GM21619 (cell line): Measurements from ENCODE around the gene CEBPB.

Source experiments
- ATAC-seq: cut with Tn5 transposase; IDR thresholded peaks from one replicate; pipeline ENCODE4 v1.9.1; 2021; ENCODE audit not compliant: unreplicated experiment

CEBPB gene

GRCh38 chr20:50226093-50226974 is 35.7 kb downstream of the CEBPB start:
- no peak for ATAC-seq

GRCh38 chr20:50227506-50227905 is 36.9 kb downstream of the CEBPB start:
- ATAC-seq, result no peak

DNA sequence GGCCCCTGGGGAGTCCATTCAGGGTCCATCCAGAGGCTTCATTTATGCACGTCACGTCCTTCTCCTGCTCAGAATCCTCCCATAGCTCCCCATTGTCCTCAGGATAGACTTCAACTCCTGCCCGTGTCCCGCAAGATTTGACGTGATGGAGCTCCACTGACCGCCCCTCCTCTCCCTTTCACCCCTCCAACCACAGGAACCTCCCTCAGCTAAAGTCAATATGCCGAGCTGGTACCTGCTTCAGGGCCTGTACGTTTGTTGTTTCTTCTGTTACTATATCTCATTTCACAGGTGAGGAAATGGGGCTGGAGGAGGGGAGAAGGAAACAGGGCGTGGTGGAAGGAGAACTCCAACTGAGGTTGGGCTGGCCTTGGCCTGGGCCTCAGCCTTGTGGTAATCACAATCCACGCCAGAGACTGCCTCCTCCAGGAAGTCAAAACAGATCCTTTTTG is 38.6 kb downstream of the CEBPB start:
- no peak for ATAC-seq

- ATAC-seq, result no peak
Measured at GRCh38 chr20:50230184-50230583, 39.6 kb downstream of the CEBPB start.

GRCh38 chr20:50230871-50231560 is 40.4 kb downstream of the CEBPB start:
- ATAC-seq, result no peak

- no peak for ATAC-seq
Measured at GRCh38 chr20:50231854-50232253, 41.2 kb downstream of the CEBPB start.

DNA sequence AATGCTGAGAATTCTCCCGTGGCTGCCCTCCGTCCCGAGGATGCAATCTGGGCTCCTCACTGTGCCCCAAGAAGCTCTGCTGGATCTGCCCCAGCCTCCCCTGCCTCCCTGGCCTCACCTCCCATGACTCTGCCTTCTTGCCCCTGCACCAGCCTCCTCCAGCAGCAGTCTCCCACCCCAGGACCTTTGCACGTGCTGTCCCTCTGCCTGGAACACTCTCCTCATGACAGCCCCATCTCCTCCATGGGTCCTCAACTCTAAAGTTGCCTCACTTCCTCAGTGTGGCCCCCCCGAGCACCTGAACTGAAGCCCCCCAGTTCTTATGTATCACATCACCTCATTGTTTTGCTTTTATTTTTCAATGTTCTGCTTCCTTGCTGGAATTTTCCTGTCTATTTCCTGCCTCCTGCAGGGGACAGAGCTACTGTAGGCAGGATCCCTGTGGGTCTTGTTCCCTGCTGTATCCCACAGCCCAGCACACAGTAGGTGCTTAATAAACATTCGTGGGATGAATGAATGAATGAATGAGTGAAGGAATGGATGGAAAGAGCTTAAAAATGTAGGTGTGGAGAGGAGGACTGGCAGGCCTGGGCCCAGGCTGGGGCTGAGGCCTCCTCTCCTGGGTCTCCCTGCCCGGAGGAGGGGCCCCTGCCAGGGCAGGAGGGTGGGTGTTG is 42.2 kb downstream of the CEBPB start:
- ATAC-seq, result no peak

GRCh38 chr20:50233325-50234212 is 42.9 kb downstream of the CEBPB start:
- no peak for ATAC-seq

DNA sequence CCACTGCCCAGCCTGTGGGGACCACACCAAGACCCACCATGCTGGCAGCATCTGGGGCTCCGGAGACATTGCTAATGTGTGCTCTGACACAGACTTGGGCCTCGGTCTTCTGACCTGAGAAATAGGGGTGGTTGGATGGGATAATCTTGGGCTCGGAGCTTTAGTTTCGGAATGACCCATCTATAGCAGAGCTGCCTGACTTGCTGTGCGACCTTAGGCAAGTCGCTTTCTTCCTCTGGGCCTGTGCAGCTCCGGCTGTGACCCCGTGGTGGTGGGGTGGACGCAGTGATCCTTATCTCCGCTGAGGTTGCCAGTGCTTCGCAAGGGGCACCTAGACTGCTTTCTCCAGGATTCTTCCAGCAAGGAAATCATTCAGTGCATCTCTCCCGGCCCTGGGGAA is 43.7 kb downstream of the CEBPB start:
- ATAC-seq, result no peak

DNA sequence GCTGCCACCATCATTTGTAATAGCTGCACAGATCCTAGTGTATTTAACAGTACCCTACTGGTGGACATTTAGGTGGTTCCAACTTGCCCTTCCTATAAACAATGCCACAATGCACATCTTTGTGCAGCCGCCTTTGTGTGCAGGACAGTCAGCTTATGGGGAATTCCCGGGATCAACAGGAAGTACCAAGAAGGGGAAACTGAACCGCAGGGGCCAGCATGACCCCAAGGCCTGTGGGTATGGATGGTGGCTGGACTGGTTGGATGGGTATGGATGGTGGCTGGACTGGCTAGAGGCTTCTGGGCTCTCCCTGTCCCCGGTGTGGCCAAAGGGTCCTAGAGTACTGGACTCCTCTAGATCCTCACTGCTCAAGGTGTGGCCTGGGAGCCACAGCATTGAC is 46.7 kb downstream of the CEBPB start:
- ATAC-seq, result no peak

DNA sequence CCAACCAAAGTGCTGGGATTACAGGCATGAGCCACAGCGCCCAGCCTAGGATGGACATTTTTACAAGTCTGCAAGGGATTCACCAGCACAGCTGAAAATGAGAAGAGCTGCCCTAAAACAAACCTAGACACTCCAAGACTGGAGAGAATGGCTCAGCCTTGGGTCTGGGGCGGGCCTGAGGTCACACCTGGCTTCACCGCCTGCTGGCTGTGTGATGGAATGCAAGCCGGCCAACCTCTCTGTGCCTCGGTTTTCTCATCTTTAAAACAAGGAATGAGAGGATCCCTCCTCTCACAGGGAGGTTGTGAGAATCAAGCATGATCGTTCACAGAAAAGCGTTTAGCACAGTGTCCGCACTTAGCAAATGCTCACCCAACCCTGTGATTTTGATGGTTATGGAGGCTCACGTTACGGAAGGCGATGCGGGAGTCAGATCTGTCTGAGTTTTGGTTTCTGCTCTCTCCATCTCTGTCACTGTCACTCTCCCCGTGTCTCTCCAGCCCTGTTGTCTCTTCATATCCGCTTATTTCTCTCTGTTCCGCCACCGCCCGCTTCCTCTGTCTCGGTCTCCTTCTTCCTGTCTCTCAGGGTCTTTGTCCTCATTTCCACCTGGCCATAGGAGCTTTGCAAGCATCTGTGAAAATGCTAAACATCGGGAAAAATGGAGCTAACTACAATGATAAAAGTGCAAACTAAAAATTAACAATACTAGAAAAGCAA is 47.6 kb downstream of the CEBPB start:
- no peak for ATAC-seq

- ATAC-seq, result no peak
Measured at GRCh38 chr20:50240092-50240491, 49.5 kb downstream of the CEBPB start.

DNA sequence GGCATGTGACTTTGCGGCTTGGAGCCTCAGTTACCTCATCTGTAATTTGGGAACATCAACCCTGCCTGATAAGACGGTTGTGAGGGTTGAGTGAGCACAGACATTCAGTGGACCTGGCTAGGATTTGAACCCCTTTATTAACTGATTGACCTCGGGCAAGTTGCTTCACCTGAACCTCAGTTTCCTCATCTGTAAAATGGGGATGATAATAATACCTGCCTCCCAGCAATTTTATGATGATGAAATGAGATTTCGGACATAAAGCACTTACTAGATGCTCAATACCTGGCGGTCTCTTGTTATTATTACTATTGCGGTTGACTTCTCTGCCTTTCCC is 51.5 kb downstream of the CEBPB start:
- no peak for ATAC-seq
